ENCODE data around the gene NRARP.
A peak's percentile ranks its signal among the peaks of the same experiment; 100 is the strongest.

NRARP gene

DNA sequence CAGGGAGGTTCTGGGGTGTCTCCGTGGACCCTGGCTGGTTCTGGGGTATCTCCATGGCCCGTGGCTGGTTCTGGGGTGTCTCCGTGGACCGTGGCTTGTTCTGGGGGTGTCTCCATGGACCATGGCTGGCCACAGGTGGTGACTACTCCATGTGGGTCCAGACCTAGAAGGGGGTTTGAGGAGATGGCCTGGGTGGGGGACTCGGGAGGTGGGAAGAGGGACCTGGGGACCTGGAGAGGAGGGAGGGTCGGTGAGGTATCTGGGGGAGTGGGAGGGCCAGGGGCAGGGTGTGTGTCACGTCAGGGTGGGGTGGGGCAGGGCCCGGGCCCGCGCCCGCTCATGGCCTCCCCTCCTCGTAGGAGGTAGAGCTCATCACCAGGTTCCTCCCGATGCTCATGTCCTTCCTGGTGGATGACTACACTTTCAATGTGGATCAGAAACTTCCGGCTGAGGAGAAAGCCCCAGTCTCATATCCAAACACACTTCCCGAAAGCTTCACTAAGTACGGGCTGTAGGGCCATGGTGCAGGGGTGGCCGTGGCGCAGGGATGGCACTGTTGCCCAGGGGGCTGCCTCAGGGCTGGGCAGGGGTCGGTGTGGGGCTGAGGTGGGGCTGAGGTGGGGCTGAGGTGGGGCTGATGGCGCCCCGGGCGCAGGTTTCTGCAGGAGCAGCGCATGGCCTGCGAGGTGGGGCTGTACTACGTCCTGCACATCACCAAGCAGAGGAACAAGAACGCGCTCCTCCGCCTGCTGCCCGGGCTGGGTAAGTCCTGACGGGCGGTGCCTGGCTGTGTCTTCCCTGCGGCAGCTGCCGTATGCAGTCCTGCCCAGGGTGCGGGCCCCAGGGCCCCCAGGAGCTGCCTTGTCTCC lies 35.3 kb downstream of the NRARP start:
- H3K4me3 ChIP-seq (replicated peaks in 1 of 2; ENCODE audit: low read depth in 2 of 2, low read length in 2 of 2) = no peak overlapping the region
- DNase-seq (ENCODE audit: low read depth in 2 of 2) = no peak
- TF ChIP-seq, protein P1, sequence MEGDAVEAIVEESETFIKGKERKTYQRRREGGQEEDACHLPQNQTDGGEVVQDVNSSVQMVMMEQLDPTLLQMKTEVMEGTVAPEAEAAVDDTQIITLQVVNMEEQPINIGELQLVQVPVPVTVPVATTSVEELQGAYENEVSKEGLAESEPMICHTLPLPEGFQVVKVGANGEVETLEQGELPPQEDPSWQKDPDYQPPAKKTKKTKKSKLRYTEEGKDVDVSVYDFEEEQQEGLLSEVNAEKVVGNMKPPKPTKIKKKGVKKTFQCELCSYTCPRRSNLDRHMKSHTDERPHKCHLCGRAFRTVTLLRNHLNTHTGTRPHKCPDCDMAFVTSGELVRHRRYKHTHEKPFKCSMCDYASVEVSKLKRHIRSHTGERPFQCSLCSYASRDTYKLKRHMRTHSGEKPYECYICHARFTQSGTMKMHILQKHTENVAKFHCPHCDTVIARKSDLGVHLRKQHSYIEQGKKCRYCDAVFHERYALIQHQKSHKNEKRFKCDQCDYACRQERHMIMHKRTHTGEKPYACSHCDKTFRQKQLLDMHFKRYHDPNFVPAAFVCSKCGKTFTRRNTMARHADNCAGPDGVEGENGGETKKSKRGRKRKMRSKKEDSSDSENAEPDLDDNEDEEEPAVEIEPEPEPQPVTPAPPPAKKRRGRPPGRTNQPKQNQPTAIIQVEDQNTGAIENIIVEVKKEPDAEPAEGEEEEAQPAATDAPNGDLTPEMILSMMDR (IDR thresholded peaks at IDR 0.05; ENCODE audit: low read depth, low read length) = no peak

DNA sequence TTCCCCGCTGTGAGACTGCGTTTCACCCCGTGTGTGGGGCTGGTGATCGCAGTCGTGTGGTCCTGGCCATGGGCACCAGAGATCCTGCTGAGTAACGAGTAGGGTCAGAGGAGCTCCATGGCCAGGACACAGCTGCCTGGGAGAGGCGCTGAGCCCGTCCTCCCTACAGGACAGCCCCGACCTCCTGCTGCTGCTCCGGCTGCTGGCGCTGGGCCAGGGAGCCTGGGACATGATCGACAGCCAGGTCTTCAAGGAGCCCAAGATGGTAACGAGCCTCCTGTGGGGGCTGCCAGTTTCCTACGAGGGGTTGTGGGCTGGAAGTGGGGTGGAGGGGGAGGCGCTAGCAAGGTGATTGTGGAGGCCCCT lies 35.9 kb downstream of the NRARP start:
- no peak for DNase-seq (ENCODE audit: low read depth in 2 of 2)
- H3K4me3 ChIP-seq (replicated peaks in 1 of 2; ENCODE audit: low read depth in 2 of 2, low read length in 2 of 2) = no peak overlapping the region
- TF ChIP-seq, protein P1 (IDR thresholded peaks at IDR 0.05; ENCODE audit: low read depth, low read length) = no peak

DNA sequence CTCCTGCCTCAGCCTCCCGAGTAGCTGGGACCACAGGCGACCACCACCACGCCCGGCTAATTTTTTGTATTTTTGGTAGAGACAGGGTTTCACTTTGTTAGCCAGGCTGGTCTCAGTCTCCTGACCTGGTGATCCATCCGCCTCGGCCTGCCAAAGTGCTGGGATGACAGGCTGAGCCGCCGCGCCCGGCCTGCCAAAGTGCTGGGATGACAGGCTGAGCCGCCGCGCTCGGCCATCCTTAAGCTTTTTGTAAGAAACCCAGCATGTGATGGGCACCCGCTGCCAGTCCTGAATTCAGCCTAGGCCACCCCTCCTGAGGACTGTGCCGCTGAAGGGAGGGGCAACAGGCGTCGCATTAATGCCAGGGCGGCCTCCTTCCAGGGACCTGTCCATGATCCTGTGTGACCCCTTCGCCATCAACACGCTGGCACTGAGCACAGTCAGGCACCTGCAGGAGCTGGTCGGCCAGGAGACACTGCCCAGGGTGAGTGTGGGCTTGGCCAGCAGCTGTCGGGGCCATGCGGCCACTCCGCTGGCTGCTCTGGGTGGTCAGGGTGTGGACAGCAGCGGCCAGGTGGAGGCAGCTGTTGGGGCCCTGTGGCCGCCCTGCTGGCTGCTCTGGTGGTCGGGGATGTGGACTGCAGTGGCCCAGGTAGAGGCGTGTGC lies 36.4 kb downstream of the NRARP start:
- TF ChIP-seq, protein P1 (IDR thresholded peaks at IDR 0.05; ENCODE audit: low read depth, low read length) = no peak
- no peak overlapping the region for H3K4me3 ChIP-seq (replicated peaks in 1 of 2; ENCODE audit: low read depth in 2 of 2, low read length in 2 of 2)
- DNase-seq (ENCODE audit: low read depth in 2 of 2) = no peak

DNA sequence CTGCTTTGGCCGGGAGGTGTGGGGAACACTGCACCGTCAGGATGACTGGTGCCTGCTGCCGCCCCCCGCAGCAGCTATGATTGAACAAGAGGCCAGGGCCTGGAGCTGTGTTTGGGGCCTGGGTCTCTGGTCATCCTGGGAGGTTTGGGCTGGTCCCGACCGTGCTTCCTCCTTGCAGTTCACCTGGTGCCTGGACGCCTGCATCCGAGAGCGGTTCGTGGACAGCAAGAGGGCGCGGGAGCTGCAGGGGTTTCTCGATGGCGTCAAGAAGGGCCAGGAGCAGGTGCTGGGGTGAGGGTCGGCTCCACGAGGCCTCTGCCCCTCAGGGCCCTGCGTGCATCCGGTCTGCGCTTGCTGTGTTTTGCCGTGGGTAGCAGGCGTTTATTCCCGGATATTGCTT lies 38.0 kb downstream of the NRARP start:
- TF ChIP-seq, protein P1 (IDR thresholded peaks at IDR 0.05; ENCODE audit: low read depth, low read length) = no peak
- DNase-seq (ENCODE audit: low read depth in 2 of 2) = no peak
- H3K4me3 ChIP-seq (replicated peaks in 1 of 2; ENCODE audit: low read depth in 2 of 2, low read length in 2 of 2) = no peak overlapping the region

DNA sequence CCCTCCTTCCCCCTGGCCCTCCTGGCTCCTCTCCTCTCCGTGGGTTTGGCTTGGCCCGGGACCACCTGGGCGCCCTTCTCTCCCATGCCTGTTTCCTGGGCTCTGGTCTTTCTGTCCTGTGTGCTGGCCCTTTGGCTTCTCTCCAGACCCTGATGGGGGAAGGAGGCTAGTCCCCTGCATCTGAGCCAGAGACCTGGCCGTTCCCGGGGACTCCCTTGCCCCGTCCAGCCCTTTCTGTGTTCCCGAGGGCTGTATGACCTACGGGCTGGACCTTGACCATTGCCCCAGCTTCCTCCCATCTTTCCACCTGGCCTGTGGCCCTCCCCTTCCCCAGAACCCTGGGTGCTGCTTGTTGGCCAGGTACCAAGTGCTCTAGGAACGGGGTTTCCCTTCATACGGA lies 38.6 kb downstream of the NRARP start:
- TF ChIP-seq, protein P1 (IDR thresholded peaks at IDR 0.05; ENCODE audit: low read depth, low read length) = no peak
- no peak overlapping the region for H3K4me3 ChIP-seq (replicated peaks in 1 of 2; ENCODE audit: low read depth in 2 of 2, low read length in 2 of 2)
- DNase-seq (ENCODE audit: low read depth in 2 of 2) = no peak

DNA sequence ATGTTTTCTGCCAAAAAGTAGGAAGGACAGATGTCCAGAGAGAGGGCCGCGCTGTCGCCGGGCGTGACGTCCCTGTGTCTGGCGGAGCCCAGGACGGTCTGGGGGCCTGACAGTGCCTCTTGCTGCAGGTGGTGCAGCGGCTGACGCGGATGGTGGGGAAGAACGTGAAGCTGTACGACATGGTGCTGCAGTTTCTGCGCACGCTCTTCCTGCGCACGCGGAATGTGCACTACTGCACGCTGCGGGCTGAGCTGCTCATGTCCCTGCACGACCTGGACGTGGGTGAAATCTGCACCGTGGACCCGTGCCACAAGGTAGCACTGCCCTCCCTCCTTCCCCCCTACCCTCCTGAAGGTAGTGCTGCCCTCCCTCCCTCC lies 39.2 kb downstream of the NRARP start:
- TF ChIP-seq, protein P1 (IDR thresholded peaks at IDR 0.05; ENCODE audit: low read depth, low read length) = peak; percentile 0
- no peak for DNase-seq (ENCODE audit: low read depth in 2 of 2)

More for the DNA sequence above, 39.2 kb downstream of the NRARP start:
- H3K4me3 ChIP-seq (replicated peaks in 1 of 2; ENCODE audit: low read depth in 2 of 2, low read length in 2 of 2) = no peak overlapping the region
